ENCODE results near the gene PHETA2.

Gene PHETA2, protein sequence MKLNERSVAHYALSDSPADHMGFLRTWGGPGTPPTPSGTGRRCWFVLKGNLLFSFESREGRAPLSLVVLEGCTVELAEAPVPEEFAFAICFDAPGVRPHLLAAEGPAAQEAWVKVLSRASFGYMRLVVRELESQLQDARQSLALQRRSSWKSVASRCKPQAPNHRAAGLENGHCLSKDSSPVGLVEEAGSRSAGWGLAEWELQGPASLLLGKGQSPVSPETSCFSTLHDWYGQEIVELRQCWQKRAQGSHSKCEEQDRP

DNA sequence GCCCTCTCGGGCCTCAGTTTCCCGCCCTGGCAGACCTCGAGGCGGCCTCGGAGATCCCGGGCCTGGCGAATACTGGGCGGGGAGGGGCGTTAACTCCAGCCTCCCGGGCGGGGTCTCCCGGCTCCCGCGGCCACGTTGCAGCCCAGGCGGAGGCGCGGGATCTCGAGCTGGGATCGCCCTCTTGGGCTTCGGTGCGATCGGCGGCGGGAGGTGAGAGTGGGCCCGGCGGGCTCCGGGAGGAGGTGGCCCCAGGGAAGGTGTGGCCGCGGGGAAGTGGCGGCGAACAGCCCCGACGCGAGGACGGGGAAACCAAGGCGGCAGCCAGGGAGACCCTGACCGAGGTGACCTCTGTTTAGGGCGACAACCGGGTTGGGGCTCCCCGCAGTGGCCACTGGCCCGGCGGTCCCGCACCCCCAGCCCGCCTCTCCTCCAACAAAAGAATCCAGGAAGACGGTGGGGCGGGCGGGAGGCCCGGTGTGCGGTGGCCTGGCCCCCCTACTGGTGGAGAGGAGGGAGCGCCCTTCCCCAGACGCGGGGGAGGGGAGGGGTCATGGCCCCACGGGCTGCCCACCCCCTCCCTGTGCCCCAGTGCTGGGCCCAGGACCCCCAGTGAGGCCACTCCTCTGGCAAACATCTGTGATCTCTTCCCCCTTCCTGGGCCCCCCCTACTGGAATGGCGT lies at the start of gene PHETA2:
PHETA2 (plus strand) TSS at position 117 of the 680 bp plus-strand sequence. CDS start 3,046 bp downstream, outside the sequence.
- DNase-seq (ENCODE audit: low read depth in 2 of 3, low spot score in 1 of 3), result peak in 2 of 3 donors; percentile 44 to 47

DNA sequence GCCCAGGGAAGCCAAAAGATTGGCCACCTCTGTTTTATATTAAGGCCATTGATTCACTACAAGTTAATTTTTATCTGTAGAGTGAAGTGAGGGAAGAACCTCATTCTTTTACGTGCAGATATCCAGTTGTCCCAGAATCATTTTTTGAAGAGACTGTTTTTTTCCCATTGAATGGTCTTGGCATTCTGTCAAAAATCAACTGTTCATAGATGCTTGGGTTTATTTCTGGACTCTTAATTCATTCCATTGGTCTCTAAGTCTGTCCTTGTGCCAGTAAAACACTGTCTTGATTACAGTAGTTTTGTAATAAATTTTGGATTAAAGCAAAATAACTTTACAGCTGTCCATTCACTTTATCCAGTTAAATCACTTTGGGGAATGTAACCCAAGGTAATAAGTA lies 48.6 kb upstream of the PHETA2 start:
- no peak for DNase-seq (ENCODE audit: low read depth in 2 of 3, low spot score in 1 of 3)

DNA sequence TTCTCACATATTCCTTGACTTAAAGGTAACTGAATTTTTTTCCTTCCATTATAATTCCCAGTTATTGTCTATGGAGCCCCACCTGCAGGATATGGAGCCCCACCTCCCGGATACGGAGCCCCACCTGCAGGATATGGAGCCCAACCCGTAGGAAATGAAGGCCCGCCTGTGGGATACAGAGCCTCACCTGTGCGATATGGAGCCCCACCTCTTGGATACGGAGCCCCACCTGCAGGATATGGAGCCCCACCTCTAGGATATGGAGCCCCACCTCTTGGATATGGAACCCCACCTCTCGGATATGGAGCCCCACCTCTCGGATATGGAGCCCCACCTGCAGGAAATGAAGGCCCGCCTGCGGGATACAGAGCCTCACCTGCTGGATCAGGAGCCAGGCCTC lies 47.3 kb upstream of the PHETA2 start:
- DNase-seq (ENCODE audit: low read depth in 2 of 3, low spot score in 1 of 3), result no peak

DNA sequence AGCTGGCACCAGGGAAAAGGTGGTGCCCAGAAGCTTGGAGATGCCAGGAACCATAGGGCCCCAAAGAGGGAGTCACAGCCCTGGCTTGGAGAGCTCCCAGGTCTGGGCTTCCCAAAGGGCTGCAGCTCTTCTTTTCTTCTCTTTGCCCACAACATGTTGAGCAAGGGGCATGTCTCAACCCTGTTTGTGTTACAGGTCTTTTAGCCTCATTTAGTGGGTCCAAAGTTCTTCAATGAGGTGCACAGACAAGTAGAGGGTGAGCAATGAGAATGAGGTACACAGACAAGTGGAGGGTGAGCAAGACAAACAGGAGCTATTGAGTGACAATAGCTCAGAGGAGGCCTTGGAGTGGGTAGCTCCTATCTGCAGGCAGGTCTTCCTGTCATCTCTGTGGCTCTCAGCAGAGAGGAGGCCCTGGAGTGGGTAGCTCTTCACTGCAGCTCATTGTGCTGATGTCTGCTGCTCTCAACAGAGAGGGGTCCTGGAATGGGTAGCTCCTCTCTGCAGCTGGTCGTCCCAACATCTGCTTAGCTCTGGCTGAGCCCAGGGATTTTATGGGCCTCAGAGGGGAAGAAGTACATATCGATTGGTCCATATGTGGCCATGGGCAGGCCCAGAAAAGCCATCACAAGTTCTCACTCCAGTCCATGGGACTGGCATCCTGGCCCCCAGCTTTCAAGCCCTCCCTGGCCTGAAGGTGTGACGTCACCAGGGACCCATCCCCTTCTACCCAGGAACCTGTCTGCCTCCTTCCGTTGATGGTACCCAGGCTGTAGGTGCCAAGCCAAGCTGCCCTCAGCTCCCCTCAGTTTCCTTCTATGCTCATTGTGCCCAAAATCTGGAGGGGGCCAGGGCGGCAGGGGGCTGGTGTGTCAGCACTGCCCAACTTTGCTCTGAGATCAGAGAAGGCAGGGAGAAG lies 40.5 kb upstream of the PHETA2 start:
- DNase-seq (ENCODE audit: low read depth in 2 of 3, low spot score in 1 of 3), result no peak

DNA sequence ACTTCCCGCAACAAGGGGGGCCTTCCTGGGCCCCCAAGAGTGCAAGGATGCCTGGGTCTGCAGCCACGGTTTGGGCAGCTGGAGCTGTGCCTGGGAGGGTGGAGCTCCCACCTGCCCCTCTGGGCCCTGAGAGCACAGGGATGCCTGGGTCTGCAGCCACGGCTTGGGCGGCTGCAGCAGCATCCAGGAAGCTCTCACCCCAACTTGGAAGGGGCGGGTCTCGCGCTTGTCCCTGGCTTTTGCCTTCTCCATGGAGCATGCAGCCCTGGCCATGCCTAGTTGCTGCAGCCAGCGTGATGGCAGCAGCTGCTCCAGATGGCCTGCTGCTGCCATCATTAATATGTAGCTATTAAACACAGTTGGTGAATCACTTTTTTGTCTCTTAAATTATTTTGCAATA lies 38.8 kb upstream of the PHETA2 start:
- no peak for DNase-seq (ENCODE audit: low read depth in 2 of 3, low spot score in 1 of 3)

DNA sequence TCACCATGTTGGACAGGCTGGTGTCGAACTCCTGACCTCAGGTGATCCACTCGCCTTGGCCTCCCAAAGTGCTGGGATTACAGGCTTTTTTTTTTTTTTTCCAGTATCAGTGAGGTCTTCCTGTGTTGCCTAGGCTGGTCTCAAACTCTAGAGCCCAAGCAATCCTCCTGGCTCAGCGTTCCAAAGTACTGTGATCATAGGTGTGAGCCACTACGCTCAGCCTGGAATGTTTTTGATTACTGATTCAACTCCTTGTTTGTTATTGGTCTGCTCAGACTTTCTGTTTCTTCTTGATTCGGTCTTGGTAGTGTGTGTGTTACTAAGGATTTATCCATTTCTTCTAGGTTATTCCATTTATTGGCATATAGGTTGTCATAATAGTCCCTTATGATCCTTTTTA lies 34.8 kb upstream of the PHETA2 start:
- DNase-seq (ENCODE audit: low read depth in 2 of 3, low spot score in 1 of 3), result no peak

DNA sequence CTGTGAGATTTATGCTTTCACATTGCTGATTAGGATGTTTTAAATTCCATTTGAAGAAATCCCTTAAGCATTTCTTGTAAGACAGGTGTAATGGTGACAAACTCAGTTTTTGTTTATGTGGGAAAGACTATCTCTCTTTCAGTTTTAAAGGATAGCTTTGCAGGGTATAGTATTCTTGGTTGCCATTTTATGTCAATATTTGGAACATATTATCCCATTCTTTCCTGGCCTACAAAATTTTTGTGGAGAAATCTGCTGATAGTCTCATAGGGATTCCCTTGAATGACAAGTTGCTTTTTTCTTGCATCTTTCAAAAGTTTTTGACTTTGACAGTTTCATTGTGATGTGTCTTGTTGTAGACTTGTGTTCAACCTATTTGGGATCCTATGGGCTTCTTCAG lies 32.3 kb upstream of the PHETA2 start:
- no peak for DNase-seq (ENCODE audit: low read depth in 2 of 3, low spot score in 1 of 3)

DNA sequence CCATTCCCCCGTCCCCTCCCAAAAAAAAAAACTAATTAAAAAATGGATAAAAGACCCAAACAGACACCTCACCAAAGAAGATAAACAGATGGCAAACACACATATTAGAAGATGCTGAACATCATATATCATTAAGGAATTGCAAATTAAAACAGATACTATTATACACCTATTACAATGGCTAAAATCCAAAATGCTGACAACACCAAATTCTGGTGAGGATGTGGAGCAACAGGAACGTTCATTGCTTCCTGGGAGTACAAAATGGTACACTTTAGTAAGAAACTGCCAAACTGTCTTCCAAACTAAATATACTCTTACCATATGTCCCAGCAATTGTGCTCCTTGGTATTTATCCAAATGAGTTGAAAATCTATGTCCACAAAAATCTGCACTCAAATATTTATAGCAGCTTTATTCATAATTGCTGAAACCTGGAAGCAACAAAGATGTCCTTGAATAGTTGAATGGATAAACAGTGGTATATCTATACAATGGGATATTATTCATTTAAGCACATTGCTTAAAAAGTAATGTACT lies 23.3 kb upstream of the PHETA2 start:
- no peak for DNase-seq (ENCODE audit: low read depth in 2 of 3, low spot score in 1 of 3)

DNA sequence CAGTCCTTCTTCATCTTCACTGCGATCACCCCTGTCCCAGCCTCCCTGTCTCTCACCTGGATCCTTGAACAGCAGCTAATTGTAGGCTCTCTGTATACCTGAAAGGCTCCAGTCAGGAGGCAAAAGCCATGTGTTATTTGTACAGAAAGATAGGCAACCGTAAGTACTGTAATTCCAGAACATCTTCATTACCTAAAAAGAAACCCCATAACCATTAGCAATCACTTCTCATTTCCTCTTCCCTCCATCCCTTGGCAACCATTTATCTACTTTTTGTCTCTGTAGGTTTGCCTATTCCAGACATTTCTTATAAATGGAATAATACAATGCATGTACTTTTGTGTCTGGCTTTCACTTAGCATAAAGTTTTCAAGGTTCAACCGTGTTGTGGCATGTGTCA lies 21.3 kb upstream of the PHETA2 start:
- DNase-seq (ENCODE audit: low read depth in 2 of 3, low spot score in 1 of 3), result no peak

DNA sequence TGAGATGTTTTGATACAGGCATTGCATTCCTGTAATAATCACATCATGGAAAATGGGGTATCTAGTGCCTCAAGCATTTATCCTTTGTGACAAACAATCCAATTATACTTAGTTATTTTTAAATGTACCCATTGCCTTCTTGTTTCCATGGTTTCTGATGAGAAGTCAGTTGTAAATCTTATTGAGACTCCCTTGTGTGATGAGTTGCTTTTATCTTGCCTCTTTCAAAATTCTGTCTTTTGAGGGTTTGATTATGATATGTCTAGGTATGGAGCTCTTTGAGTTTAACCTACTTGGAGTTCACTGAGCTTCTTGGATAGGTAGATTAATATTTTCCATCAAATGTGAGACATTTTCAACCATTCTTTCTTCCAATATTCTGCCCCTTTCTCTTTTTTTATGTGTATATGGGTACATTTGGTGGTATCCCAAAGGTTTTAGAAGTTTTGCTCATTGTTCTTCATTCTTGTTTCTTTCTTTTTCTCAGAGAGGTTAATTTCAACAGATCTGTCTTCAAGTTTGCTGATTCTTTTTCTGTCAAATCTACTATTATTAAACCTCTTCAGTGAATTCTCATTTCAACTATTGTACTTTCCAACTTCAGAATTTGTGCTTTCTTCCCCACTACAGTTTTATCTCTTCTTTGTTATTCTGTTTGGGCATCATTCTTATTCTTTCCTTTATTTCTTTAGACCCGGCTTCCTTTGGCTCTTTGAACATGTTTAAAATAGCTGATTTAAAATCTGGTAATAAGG lies 17.1 kb upstream of the PHETA2 start:
- DNase-seq (ENCODE audit: low read depth in 2 of 3, low spot score in 1 of 3), result no peak

DNA sequence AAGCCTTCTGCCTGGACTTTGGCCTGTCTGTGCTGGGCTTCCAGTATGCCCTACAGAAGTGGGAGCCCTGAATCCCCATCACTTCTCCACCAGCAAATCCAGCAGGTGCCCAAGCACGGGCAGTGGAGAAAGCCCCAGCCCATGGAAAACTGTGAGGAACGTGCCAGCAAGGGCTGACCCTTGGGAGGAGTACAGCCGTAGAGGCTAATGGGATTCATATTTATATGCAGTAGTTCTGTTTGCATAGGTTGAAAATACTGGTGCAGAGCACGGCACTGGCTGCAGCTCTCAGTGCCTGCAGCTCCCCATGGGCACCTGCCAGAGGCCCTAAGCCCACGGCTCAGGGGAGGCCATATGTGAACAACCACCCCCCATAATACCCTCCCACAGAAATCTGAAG lies 13.6 kb upstream of the PHETA2 start:
- DNase-seq (ENCODE audit: low read depth in 2 of 3, low spot score in 1 of 3), result no peak

DNA sequence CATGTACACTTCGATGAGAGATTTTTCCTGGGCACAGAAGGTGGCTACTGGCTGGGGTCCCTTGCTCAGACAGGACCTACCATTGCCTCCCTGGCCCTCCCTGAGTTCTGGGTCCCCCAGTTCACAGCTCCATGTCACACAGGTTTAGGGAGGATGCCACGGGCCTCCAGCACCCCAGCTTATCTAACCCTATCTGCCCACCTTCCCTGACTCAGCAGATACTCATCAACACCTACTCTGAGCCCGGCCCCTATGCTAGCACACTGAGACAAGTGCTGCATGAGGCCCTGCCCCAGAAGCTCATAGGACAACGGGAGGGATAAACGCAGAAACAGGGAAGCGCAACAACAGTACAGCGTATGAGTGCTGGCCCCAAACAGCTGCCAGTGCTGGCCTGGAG lies 13.0 kb upstream of the PHETA2 start:
- DNase-seq (ENCODE audit: low read depth in 2 of 3, low spot score in 1 of 3), result no peak

DNA sequence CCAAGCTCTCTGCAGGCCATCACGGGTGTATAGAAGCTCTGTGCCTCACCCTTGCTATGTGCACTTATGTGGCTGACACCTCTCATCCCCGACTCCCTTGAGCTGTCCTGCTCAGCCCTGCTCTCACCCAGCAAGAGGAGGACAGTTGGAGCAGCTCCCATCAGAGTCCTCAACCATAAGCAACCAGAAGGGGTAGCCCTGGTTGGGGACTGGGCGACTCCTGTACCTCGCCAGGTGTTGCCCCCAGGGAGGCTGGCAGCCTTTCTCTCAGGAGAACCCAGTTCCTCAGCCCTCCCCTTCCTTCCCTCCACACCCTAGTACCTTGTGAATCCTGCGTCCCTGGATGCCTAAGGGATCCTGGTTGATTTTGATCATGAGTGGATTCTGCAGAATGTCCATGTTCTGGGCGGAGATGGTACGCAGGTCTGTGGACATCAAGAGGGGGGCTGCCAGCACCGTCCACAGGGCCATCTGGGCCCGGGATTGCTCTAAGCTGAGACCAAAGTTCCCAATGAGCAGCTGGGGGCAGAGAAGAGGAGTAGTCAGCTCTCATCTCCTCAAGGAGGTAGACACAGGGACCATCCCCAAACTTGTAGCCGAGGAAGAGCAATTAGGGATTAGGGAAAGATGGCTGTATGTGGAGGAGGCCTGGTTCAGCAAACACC lies 11.4 kb upstream of the PHETA2 start:
- no peak for DNase-seq (ENCODE audit: low read depth in 2 of 3, low spot score in 1 of 3)

DNA sequence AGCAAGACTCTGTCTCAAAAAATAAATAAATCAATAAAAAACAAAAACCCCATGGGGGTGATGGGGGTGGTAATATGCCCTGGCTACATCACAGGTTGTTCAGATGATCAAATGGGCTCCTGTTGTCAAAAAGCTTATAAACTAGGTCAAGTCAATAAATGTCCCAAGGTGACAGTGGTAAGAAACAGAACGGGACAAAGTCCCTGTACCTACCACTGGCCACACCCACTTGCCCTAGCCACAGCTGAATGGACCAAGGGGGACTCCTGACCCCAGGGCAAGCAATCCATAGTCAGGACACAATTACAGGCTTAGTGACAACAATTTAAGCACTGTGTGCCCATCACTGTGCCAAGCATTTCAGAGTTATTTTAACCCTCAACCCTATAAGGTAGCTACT lies 9.4 kb upstream of the PHETA2 start:
- DNase-seq (ENCODE audit: low read depth in 2 of 3, low spot score in 1 of 3), result no peak

DNA sequence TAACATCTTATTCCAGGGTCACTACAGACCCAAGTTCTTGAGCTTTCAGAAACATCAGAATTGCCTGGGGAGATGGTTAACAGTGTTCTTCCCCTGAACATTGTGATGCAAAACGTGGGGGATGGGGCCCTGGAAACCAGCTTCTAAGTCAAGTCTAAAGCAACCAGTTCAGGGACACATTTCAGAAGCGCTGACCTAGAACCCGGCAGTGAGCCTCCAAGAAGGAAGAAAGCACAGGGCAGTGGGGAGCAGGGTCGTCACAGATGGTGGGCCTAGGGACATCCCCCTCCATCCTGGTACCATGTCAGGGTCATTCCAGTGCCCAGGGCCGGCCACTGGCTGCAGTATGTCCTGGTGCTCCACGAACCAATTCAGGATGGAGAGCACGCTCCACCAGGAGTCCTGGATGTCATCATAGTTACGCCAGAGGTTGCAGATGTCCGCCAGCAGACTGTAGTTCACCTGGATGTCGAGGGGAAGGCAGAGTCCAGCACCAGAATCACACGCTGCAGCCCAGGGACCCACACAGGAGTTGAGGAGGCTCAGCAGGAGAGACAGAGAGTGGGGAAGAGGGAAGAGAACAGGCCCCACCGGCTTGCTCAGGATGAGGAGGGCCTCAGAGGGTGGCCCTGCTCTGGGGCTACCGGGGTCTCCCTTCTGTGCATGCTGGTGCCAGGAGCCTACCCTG lies 8.5 kb upstream of the PHETA2 start:
- no peak for DNase-seq (ENCODE audit: low read depth in 2 of 3, low spot score in 1 of 3)

DNA sequence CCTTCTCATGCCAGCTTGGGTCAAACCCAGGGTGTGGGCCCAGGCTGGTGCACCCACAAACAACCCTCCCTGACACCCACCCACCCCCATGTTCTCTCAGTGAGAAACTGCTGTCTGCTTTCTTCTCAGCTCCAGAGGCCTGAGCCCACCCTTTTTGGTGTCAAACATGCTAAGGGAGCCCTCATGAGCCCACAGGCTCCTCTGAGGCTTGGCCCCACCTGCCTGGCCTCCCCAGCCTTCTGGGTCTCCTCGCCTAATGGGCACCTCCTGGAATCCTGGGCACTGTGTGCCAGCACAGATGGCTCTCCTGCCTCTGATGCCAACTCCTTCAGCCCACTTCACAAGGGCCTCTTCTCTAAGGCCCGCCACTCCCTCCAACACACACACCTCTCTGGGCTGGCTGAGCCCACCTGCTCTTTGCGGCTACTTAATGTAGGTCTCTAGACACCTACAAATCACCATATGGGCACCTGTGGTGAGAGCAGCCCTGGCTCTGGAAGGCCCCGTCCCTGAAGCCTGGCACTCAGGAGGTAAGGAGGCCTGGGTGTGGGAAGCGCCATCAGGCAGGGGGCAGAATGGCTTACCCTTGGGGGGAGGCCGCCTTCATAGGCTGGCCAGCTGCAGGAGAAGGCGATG lies 7.8 kb upstream of the PHETA2 start:
- no peak for DNase-seq (ENCODE audit: low read depth in 2 of 3, low spot score in 1 of 3)

DNA sequence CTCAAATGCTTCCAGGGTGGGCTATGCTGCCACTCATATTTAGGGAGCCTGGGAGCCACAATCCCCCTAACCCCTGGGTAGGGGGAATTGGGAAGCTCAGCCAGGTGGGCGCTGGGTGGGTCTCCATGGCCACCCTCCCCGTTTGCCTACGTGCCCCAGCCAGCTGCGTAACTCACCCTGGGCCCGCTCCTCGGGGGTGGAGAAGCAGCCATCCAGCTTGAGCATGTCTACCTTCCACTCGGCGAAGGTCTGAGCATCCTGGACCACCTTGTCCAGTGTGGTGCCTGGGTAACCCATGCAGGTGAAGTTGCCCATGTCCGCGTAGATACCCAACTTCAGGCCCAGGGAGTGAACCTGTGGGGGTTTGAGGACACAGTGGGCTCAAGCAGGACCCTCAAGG lies 7.1 kb upstream of the PHETA2 start:
- DNase-seq (ENCODE audit: low read depth in 2 of 3, low spot score in 1 of 3), result no peak

DNA sequence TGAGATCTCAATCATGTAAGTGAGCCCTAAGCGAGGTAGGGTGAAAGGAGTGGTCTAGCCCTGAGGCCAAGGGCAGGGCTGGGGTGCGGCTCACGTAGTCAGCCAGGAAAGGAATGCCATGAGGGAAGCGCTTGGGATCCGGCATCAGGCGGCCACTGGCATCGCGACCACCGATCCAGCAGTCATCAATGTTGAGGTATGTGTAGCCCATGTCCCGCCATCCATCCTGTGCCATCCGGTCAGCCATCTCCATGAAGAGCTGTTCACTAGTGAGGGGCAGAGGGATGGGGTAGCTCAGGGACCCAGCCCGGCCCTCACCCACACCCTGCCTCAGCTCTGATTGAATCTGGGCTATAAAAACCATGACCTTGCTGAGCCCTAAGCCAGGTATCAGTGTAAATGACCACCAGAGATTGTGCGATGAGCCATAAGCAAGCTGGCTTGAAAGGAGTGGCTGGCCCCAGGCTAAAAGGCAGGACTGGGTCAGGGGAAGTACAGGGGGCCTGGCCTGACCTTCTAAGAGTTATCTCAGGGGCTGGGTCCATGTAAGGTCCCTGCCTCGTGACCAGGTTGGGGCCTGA lies 6.3 kb upstream of the PHETA2 start:
- DNase-seq (ENCODE audit: low read depth in 2 of 3, low spot score in 1 of 3), result no peak

DNA sequence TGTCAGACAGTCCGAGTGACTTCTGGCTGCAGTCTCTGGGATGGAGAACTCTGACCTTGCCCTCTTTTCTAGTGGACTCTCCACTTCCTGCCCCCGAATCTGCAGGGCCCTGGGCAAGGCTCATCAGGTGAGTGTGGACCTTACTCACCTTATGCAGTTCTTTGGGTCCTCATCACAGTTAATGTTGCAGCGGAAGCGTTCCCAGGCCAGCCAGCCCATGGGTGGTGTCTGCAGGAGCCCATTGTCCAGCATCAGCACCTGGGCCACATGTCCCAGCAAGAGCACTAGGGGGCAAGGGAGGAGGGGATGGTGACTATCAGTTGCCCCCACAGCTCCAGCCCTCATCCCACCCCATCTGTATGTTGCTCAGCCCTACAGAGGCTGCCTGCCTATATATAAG lies 5.8 kb upstream of the PHETA2 start:
- DNase-seq (ENCODE audit: low read depth in 2 of 3, low spot score in 1 of 3), result no peak

Data from stimulated activated CD4-positive, alpha-beta T cell treated with anti-CD3 and anti-CD28 coated beads, Interleukin-12 subunit alpha, Interleukin-12 subunit beta, amount 100 ng/mL, for 48 hours (primary cell).